SU-DHL-6 (cell line): ENCODE results near the gene PPP2R5C.

Experiments
- H2AFZ ChIP-seq: fragments of 200-600 bp; sonication (generic); 2 replicates; pipeline ENCODE4 v1.6.1; 2014; ENCODE audit warnings: low read depth, mild to moderate bottlenecking, moderate library complexity, mixed read lengths, antibody characterized with exemption, low read length; ENCODE audit not compliant: severe bottlenecking
- H3F3A ChIP-seq: fragments of 200-600 bp; shearing (Covaris generic); 2 replicates; pipeline ENCODE4 v1.6.0; 2016; ENCODE audit warnings: antibody characterized with exemption, mild to moderate bottlenecking; ENCODE audit not compliant: insufficient read depth
- H3K27ac ChIP-seq: fragments of 200-600 bp; sonication (generic); 2 replicates; pipeline ENCODE4 v1.5.1; 2016; ENCODE audit warnings: low read depth, mild to moderate bottlenecking, low read length, moderate library complexity, mixed read lengths
- H3K27me3 ChIP-seq: fragments of 200-600 bp; sonication (generic), shearing (Covaris generic); 2 replicates; pipeline ENCODE4 v1.6.0; 2014; ENCODE audit warnings: mild to moderate bottlenecking, low read length
- H3K36me3 ChIP-seq: fragments of 200-600 bp; sonication (generic); 2 replicates; pipeline ENCODE4 v1.6.1; 2014; ENCODE audit warnings: mild to moderate bottlenecking, low read length, mixed read lengths
- H3K4me2 ChIP-seq: fragments of 300-600, 200-600 bp; shearing (Covaris generic), sonication (generic); 2 replicates; pipeline ENCODE4 v1.6.0; 2014; ENCODE audit warnings: low read length, low read depth, mild to moderate bottlenecking; ENCODE audit not compliant: poor library complexity, severe bottlenecking
- H3K4me3 ChIP-seq: fragments of 200-600 bp; sonication (generic); 2 replicates; pipeline ENCODE4 v1.5.1; 2014; ENCODE audit warnings: antibody characterized with exemption, low read length, mild to moderate bottlenecking, mixed read lengths; ENCODE audit not compliant: insufficient read depth, poor library complexity, severe bottlenecking
- H3K79me2 ChIP-seq: fragments of 200-600 bp; sonication (generic); 2 replicates; pipeline ENCODE4 v1.6.1; 2014; ENCODE audit warnings: mild to moderate bottlenecking, low read length, moderate library complexity; ENCODE audit not compliant: insufficient read depth
- H3K9ac ChIP-seq: fragments of 200-600 bp; sonication (generic); 2 replicates; pipeline ENCODE4 v1.7.0; 2014; ENCODE audit warnings: mild to moderate bottlenecking, low read length
- H3K9me2 ChIP-seq: fragments of 200-600 bp; sonication (generic); replicated peaks from 2 replicates; pipeline ENCODE4 v1.6.1; 2014; ENCODE audit warnings: low read length; ENCODE audit not compliant: insufficient read depth
- H3K9me3 ChIP-seq: fragments of 200-600 bp; sonication (generic); 2 replicates; pipeline ENCODE4 v1.6.1; 2014; ENCODE audit warnings: low read length, mixed read lengths; ENCODE audit not compliant: insufficient read depth
- H4K20me1 ChIP-seq: fragments of 200-600 bp; sonication (generic); 2 replicates; pipeline ENCODE4 v1.6.1; 2014; ENCODE audit warnings: low read depth, mild to moderate bottlenecking, antibody characterized with exemption, low read length, moderate library complexity, mixed read lengths
- EZH2phosphoT487 ChIP-seq: fragments of 200-600 bp; sonication (generic), shearing (Covaris generic); conservative IDR thresholded peaks from 2 replicates; pipeline ENCODE4 v1.6.1; 2018; ENCODE audit warnings: mild to moderate bottlenecking, antibody characterized with exemption, low read length, moderate library complexity, mixed read lengths
- TF ChIP-seq, protein P1 (sequence below): fragments of 200-600 bp; sonication (generic); IDR thresholded peaks from one replicate; pipeline ENCODE4 v1.5.1; 2017; ENCODE audit warnings: antibody characterized with exemption, mild to moderate bottlenecking, low read length, moderate library complexity; ENCODE audit not compliant: insufficient read depth, poor library complexity, severe bottlenecking

PPP2R5C gene

DNA sequence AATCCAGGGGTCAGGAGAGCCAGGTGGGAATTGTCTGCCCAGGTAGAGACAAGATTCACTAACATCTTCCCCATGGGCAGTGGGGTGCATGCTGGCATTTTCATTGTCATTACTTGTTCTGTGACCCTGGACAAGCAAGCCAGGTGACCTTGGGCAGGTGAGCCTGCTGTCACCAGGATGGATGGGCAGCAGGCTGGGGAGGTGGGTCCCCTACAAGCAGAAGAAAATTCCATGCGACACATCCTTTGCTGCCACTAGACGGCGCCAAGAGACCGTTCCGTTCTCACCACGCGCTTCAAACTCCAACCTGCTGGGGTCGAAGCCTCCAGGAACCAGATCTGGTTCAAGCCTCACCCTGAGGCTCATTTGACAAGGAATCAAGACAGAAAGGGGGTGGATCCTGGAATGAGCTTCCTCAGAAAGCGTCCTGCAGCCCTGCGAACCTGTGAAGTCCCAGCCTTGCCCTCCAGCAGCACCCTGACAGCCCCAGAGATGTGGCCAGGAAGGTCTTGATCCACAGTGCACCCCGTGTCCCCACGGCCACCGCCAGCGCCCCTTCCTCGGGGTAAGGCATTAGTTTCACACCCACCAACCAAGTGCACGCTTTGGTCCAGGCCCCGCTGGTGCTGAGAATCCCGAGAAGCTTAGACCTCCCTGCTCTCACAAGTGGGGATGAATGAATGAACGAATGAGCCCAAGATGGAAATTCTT lies 199.7 kb downstream of the PPP2R5C start:
- Histone ChIP-seq H3K4me3 (no peak overlapping the region), H3K9me3 (no peaks in the 10 kb centered on the region), H2AFZ (peak overlapping the region; percentile 80), H3K9ac (no peak overlapping the region), H3K9me2 (no peaks in the 10 kb centered on the region), H3F3A (no peaks in the 10 kb centered on the region), H3K79me2 (peaks cover 11% of the 10 kb centered on the region), H3K4me2 (no peak overlapping the region), H3K27ac (no peak overlapping the region), H3K27me3 (no peaks in the 10 kb centered on the region), H3K36me3 (no peaks in the 10 kb centered on the region), H4K20me1 (peaks cover 2% of the 10 kb centered on the region; the same call in 1 of the 2 replicates)
- no peak for TF ChIP-seq EZH2phosphoT487
- TF ChIP-seq, protein P1, sequence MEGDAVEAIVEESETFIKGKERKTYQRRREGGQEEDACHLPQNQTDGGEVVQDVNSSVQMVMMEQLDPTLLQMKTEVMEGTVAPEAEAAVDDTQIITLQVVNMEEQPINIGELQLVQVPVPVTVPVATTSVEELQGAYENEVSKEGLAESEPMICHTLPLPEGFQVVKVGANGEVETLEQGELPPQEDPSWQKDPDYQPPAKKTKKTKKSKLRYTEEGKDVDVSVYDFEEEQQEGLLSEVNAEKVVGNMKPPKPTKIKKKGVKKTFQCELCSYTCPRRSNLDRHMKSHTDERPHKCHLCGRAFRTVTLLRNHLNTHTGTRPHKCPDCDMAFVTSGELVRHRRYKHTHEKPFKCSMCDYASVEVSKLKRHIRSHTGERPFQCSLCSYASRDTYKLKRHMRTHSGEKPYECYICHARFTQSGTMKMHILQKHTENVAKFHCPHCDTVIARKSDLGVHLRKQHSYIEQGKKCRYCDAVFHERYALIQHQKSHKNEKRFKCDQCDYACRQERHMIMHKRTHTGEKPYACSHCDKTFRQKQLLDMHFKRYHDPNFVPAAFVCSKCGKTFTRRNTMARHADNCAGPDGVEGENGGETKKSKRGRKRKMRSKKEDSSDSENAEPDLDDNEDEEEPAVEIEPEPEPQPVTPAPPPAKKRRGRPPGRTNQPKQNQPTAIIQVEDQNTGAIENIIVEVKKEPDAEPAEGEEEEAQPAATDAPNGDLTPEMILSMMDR: peak; percentile 70

DNA sequence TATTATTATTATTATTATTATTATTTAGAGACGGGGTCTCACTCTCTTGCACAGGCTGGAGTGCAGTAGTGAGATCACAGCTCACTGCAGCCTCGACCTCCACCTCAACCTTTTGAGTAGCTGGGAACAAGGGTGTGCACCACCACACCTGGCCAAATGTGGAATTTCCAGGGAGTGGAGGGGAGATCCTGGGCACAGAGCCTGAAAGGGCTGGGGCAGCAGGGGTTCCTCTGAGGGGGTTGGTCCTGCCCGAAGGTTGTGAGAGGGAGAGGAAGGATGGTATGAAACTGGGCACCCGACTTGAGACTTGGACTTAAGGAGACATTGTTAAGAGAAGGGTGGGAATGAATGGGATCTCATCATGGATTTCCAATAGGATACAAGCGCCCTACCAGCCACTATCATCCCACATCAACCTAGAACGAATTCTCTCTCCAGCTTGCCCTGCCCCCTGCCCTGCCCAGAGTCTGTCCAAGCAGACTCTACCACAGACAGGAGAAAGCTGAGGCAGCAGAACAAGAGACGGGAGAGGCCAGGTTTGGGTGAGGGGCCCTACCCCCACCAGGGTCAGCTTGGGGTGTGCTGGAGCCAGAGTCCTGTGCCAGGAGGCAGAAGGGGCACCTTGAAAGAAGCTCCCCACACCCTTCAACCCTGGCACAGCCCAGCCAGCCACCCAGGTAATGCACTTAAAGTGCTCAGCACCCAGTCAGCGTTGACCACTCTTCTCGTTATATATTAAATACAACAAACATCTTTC lies 200.4 kb downstream of the PPP2R5C start:
- Histone ChIP-seq H3K79me2 (peaks cover 18% of the 10 kb centered on the region), H3K36me3 (no peaks in the 10 kb centered on the region), H3K27ac (no peak overlapping the region), H3K9ac (no peak overlapping the region), H3K9me2 (no peaks in the 10 kb centered on the region), H4K20me1 (peaks cover 10% of the 10 kb centered on the region), H3F3A (peaks cover 2% of the 10 kb centered on the region; the same call in 1 of the 2 replicates), H3K9me3 (no peaks in the 10 kb centered on the region), H2AFZ (no peak overlapping the region), H3K4me3 (no peak overlapping the region), H3K4me2 (no peak overlapping the region), H3K27me3 (no peaks in the 10 kb centered on the region)
- TF ChIP-seq, protein P1: no peak
- TF ChIP-seq EZH2phosphoT487: no peak

DNA sequence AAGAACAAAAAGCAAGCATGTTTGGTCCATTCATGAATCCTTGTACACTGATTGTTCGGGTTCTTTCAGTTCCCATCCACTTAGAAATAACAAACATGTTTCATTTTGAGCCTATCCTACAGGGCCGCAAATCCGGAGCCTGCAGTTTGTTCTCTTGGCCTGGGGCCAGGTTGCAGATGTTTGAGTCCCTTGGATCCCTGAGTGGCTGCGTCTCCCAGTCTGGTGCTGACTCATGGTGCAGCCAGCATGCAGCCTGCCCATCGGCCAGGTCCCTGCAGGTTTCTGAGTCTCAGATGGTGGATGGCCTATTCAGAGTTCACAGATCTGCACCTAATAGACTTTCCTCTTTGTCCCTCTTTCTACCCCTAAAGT lies 201.0 kb downstream of the PPP2R5C start:
- no peaks in the 10 kb centered on the region for H3K36me3 ChIP-seq
- TF ChIP-seq, protein P1: no peak
- no peak for TF ChIP-seq EZH2phosphoT487
- no peaks in the 10 kb centered on the region for H3K9me2 ChIP-seq
- peaks cover 24% of the 10 kb centered on the region for H3K79me2 ChIP-seq
- H4K20me1 ChIP-seq: peaks cover 11% of the 10 kb centered on the region
- H3K4me3 ChIP-seq: no peak overlapping the region
- no peak overlapping the region for H2AFZ ChIP-seq
- peaks cover 4% of the 10 kb centered on the region; the same call in 1 of the 2 replicates for H3F3A ChIP-seq
- no peaks in the 10 kb centered on the region for H3K9me3 ChIP-seq
- H3K27me3 ChIP-seq: no peaks in the 10 kb centered on the region
- H3K27ac ChIP-seq: no peak overlapping the region
- no peak overlapping the region for H3K9ac ChIP-seq
- H3K4me2 ChIP-seq: no peak overlapping the region
